Stimulated activated naive CD4-positive, alpha-beta T cell treated with Interleukin-2 at 50 U/mL for 16 hours (primary cell): ENCODE measurements around the gene MTCH1.

ENCODE experiments used
- DNase-seq: peaks from one replicate; lab custom pipeline; 2025; lab: John Stamatoyannopoulos, UW

MTCH1 gene

DNA sequence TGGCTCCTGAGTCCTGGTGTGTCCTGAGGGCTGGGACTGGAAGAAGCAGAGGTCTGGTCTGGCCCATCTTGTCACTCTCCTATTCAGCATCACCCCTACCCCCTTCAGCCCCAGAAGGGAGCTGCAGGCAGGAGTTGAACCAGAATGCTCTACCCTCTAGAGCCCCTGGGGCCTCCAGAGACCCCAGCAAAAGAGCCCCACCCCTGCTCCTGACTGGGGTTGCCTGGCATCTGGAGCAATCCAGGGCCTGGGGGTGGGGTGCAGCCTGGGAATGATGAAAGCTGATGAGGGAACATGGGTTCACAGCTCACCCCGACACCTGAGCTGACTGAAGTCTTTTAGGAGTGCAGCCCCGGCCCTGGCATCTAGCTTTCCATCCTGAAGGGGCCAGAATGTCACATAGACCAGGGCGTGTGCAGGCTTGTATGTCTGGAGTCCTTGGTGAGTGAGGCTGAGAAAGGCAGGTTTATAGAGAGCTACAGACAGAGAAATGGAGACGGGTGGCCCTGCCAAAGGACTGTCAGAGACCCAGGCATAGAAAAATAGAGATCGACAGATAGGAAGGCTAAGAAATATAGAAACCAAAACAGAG is 31.7 kb upstream of the MTCH1 start:
- no peak for DNase-seq

DNA sequence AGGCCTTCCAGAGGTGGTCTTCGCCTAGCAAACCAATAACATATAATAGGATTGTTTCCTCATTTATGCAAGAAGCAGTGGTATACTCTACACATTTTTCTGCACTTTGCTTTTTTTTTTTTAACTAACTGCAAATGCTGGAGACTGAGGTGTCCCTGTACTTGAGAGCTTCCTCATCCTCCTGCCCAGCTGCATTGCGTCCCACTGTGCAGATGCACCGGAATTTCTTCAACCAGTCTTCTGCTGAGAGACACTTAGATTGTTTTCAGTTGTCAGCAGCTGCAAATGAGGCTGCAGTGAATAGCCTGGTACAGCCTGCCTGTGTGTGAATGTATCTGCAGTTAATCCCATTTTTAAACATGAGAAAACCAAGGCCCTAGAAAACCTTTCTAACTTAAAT is 31.0 kb upstream of the MTCH1 start:
- DNase-seq: no peak

DNA sequence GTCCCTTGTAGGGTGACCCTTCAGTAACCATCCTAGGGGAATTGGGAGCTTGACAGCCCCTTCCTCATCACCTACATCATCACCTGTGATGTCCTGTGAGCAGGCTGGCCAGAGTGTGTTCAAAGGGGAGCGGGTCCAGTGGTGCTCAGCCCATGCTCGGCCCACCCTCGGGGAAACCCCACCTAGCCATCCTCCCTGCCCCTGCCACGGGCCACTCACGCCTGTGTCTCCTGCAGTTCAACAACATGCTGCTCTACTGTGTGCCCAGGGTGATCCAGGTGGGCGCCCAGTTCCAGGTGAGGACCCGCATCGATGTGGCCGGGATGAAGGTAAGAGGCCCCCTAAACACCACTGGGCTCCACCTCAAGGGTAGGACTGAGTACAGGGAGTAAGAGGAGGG is 29.5 kb upstream of the MTCH1 start:
- DNase-seq: no peak

DNA sequence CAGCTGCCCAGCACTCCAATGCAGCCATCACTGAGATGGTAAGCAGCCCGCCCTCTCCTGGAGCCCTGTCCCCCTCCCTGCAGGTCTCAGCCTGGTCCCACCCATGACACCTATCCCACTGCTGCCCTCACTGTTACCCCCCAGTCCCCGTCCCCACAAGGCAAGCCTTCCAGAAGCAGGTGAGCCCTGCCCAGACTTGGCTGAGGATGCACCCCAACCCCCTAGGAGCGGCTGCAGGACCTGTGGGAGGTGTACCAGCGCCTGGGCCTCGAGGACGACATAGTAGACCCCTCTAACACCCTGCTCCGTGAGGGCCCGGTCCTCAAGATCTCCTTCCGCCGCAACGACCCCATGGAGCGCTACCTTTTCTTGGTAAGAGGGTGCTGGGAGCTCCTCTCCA is 28.7 kb upstream of the MTCH1 start:
- no peak for DNase-seq

DNA sequence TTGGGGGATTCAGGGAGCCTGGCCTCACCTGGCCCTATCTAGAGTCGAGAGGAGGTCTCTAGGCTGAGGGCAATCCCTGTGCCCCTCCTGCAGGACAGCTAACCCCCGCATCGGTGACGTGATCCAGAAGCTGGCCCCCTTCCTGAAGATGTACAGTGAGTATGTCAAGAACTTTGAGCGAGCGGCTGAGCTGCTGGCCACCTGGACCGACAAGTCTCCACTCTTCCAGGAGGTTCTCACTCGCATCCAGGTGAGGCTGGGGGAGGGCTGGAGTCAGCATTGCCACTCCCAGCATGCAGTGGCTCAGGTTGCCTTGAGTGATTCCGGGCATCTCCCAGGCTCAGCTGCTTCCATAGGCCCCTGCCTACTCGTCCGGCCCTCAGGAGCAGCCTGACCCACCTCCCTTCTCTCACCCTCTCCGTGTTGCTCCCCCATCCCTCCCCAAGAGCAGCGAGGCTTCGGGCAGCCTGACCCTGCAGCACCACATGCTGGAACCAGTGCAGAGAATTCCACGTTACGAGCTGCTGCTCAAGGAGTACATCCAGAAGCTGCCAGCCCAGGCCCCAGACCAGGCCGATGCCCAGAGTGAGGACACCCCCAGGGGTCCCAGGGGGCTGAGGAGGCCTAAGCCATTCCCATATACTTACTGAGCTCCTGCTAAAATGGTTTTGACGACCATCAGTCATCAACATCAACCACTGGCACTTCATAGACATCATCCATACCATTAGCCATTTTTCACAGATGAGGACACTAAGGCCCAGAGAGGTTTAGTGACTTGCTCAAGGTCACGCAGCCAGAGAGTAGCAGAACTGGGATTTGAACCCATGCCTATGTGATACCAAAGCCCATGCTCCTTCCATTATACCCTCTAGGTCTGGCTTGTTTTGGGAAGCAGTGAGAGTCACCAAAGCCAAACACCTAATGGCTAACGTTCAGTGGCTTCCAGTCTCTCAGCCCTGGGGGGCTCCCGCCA is 27.8 kb upstream of the MTCH1 start:
- DNase-seq: no peak

DNA sequence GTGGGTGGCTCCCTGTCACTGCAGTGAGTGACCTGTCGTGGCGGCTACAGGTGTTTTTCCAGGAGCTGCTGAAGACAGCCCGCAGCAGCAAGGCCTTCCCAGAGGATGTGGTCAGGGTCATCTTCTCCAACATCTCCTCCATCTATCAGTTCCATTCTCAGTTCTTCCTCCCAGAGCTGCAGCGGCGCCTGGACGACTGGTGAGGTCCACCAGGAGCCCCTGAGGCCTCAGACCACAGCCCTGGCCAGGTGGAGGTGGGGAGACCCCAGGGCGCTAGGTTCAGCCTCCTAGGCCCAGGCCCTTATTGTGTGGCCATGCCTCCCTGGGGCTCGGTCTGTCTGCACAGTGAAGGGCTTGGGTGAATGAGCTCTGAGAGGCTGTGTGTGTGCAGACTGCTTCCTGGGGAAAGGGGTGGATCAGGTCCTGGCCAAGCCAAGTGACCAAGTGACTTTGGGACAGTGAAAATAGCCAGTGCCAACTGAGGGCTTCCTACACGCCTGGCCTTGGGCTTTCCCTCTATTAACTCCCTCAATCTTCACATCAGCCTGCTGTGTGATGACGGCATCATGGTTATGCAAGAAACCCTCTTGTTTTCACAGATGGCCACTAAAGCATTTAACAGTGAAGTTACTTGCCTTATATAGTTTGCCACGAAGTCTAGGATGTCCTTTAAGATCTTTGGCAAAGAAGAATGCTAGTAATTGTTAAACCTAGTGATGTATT is 25.8 kb upstream of the MTCH1 start:
- no peak for DNase-seq

DNA sequence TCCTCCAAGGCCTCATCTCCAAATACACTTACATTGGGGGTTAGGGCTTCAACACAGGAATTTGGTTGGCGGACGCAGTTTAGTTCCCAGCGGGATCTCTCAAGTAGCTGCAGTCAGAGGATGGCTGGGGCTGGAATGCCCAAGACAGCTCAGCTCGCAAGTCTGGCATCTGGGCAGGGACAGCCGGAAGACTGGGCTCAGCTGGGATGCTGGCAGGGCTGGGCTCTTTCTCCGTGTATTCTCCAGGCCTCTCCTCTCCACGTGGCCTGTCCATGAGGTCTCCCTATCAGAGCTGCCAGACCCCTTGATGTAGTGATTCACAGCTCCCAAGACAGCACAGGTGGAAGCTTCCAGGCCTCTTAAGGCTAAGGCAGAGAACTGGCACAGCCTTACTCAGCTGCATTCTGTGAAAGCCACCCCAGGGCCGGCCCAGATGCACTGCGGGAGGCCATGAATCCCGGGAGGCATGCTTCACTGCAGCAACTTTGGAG is 24.5 kb upstream of the MTCH1 start:
- DNase-seq: no peak

DNA sequence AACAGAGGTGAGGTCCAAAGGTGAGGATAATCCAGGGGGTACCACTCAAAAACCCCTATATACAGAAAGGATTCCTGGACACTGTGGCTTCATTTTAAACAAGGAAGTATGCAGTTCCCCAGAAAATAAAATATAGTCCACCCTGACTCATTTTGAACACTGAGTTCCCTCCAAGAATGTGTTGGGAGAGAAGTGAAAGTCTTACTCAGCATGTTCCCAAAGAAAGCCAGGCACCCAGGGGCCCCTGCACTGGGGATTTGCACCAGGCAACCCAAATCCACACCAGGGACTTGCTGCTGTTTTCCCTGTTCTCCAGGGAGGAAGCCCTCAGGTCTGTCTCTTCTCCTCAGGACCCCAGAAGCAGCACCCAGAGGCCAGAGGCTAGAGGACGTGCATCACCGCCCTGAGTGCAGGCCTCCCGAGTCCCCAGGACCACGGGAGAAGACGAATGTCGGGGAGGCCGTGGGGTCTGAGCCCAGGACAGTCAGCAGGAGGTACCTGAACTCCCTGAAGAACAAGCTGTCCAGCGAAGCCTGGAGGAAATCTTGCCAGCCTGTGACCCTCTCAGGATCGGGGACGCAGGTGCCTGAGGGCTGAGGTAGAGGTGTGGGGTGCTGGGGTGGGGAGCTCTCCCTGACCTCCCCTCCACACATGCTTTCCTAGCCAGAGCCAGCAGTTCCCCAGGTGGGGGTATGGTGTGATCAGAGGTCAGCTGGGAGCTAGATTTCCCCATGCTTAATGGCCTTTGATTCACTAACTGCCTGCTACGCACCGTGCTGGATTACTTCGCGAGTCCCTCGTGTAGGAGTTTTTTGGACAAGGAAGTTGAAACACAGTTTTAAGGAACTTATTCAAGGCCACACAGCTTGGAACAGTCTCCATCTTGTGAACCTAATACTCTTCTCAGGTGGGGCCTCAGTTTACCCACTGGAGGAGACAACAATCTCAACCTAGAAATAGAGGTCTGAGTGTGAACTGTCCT is 22.8 kb upstream of the MTCH1 start:
- no peak for DNase-seq

DNA sequence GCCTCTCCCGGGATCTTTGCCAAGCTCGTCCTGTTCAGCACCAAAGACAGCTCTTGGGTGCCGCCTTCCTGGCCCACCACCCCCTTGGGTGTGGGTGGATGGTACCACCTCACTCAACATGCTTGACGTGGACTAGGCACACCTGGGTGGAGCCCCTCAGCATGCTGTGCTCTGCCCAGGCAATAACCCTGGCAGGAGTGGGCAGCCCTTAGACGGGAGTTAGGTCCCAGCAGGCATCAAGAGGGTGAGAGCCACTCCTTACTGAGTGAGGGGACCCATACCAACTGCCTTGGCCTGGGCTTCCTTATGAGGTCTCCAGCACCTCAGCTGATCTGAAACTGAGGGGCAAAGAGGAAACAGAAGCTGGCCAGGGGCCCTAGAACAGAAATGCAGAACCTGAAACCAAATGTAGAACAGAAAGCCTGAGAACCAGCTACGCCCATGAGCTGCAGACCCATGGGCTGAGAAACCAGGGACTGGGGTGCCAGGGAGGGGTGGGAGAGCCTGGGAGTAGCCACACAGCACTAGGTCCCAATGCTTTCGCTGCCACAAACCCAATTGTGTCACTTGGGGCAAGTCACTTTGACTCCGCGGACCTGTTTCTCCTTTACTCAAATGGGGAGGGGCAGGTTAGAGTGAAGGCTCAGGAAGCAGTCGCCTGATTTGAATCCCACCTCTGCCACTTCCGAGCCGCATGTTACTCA is 21.5 kb upstream of the MTCH1 start:
- no peak for DNase-seq

DNA sequence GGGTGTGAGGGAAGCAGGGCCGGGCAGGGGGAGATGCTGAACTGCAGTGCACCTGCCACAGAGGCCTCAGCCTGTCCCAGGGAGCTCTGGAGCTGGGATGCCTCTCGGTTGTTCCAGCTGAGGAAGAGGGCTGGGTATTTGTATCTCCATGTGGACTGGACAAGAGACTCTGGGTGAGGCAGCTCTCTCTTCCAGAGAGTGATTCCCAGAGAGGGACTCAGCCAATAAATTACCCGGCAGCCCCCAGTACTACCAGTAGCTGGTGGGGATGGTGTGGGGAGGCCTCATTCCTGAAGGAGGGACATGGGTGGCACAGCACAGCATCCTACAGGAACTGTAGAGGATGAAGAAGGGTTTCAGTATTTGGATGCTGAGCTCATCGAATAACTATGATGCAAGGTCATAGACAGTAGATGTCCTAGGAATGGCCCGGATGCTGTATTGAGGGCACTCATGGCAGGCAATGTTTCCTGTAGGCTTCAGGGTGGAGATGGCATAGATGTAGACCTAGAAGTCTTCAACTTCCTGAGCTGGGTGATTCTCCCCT is 20.9 kb upstream of the MTCH1 start:
- no peak for DNase-seq

DNA sequence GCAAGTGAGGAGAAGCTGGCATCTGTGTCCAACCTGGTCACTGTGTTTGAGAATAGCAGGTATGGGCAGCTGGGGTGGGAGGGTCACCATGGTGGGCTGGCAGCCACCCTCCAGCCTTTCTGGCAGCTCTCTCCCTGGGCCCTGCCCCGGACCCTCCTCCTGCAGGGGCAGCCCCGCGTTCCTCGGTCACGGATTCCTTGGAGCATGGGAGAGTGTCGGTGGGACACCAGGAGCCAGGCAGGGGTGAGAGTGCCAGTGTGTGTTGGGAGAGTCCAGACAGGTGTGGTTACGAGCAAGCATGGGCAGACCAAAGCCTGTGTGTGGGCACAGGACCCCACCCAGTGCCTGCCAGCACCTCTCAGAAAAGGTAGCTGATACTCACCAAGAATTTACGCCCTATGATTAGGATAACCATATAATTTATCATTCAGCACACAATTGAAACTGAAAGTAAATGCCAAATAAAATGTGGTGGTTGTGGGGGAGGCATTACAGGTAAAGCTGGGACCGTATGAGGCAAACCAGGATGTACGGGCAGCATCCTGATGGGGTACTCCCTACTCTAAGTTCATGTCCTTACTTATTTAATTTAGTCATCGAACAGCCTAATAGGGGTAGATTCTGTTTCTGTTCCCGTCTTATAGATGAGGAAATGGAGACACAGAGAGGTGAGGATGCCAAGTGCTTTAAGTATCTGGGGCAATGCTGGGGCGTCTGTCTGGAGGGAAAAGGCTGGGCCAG is 20.0 kb upstream of the MTCH1 start:
- no peak for DNase-seq

DNA sequence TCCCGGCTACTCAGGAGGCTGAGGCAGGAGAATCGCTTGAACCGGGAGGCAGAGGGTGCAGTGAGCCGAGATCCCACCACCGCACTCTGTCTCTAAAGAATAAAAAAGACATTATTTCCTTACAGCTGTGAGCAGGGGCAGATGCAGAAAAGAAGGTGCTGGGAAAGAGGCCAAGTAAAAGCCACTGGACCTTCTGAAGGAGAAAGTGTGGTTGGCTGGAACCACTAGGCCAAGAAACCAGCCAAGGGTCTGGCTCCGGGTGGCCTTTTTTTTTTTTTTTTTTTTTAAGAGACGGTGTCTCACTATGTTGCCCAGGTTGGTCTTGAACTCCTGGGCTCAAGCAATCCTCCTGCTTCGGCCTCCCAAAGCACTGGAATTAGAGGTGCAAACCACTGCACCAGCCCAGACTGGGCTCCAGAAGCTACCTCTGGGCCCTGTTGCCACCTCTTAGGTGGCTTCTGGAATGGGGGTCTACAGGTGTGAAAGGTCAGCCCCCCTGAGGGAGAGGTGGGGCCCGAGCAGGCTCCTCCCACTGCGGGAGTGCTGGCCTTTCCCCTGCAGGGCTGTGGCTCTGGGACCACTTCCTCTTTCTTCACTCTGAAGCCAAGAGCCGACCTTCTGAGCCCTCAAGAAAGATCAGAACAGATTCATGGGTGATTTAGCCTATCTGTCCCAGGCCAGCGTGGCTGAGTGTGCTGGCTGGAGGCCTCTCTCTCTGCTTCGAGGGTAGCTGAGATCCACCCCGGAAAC is 19.2 kb upstream of the MTCH1 start, which contains the start of gene FGD2:
TSS of gene FGD2 (plus strand) at position 595 of the 750 bp plus-strand sequence. CDS start 163 bp downstream, outside the sequence.
- DNase-seq: no peak

DNA sequence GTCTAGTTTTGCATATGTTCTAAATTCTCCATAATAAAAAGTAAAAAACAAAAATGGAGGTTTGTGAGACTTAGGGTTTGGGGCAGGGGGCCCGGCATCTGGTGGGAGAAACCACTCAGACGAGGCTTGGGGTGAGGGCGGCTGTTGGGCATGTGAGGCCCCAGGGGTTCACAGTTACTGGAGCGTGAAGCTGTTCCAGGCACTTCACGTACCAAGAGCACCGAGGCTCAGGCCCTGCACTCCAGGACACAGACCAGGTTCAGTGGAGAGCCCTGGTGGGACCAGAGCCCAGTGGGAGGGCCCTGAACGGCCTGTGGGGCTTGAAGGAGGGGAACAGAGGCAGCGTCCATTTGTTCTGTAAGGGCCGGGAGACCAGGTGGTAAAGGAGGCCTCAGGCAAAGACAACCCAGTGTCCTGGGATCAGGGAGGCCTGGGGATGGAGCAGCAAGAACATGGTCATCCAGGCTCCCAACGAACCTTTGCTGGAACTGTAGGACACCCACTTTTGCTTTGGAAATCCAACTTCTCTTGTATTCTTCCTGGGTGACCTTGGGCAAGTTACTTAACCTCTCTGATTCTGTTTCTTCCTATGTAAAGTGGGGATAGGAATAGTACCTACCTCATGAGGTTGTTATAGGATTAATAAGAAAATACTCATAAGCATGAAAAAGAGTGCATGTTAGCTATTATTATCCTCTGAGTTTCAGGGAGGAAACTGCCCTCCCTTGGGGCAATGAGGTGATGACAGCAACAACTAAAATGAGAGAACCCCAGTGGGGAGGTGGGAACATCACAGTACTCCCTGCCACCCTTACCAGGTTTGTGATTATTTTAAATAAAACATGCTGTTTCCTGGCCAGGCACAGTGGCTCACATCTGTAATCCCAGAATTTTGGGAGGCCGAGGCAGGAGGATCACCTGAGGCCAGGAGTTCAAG is 18.3 kb upstream of the MTCH1 start:
- no peak for DNase-seq

DNA sequence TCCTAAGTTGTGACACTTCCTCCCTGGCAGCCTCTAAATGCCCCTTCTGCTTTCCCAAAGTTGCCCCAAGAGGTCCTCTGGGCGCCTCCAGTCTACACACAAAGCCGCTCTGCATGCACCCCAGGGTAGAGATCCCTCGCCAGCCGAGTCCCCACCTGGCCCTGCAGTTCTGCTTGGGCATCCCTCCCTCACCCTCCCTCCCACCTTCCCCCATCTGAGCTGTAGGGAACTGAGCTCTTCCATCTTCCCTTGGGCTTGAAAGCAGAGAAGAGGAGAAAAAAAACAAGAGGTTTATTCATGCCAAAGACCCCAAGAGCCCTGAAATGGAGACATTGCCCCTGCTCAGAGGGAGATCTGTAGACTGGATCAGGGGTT is 13.7 kb upstream of the MTCH1 start:
- DNase-seq: no peak

DNA sequence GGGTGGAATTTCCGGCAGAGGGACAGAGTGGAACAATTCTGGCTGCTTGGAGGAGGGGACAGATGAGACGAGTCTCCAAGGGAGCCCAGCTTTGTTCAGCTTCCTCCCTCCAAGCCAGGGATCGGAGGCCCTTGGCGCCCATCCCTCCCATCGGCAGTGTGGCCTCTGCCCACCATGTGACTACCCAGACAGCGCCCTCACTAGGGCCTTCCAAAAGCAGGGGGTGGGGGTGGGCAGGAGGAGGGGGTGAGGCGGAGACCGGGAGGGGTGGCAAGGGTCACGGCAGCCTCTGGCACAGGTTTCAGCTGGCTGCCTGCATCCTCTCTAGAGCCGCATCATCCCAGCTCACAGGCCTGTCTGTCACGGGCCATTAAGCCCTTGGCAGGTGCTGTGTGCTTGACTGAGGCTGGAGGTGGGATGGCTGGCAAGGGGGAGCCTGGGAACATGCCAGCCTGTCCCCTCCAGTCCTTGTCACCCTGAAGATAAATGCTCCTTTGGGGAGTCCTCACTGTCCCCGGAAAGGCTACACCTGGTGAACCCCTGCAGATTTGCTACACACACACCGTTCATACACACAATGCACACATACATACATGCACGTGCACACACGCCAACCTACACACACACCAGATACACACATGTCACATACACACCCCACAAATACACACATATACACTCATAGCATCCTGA is 13.2 kb upstream of the MTCH1 start:
- DNase-seq: no peak

DNA sequence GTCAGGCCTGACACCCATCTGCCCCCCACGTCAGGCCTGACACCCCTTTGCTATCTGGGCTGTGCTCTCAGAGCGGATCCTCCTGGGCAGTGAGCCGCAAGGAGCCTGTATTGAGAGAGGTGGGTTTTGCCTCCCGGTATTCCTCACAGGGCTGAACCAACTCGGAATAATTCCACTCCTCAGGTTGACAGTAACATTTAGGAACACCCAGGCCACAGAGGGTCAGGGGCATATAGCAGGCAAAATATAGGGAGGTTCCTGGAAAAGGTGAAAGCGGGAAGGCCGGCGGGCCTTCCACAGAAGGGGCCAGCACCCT is 12.7 kb upstream of the MTCH1 start:
- no peak for DNase-seq
